Caco-2 (cell line): ENCODE measurements around the gene HBE1. TPM values are rescaled to one million over a fixed set of nuclear protein-coding genes. Genes with fewer than 3 reads are reported as not detected.

Source experiments
- BruUV-seq: library from RNA; stranded (reverse); fragments of 400-500 nt; replicated peaks from 2 replicates; lab custom pipeline; 2021; lab: Mats Ljungman, UMichigan
- CTCF ChIA-PET: fragments of 300-600 bp; sonication (Branson Sonifier 250); formaldehyde crosslinking; loops from one replicate; lab custom pipeline; 2022; ENCODE audit warnings: antibody characterized with exemption; lab: Charles Lee
- POLR2A ChIA-PET: fragments of 300-600 bp; sonication (Branson Sonifier 250); formaldehyde crosslinking; loops from one replicate; lab custom pipeline; 2022; ENCODE audit warnings: antibody characterized with exemption; lab: Charles Lee
- DNase-seq, 2 experiments: peaks; one replicate each; pipeline versions ENCODE4 v3.0.0 to v3.0.0-alpha.2; 2020 to 2022
- H3K27me3 ChIP-seq: replicated peaks from 2 replicates; pipeline ENCODE4 v1.6.0; 2011; ENCODE audit warnings: low read length; ENCODE audit not compliant: control insufficient read depth, insufficient read depth
- H3K36me3 ChIP-seq: 2 replicates; pipeline ENCODE4 v1.5.1; 2011; ENCODE audit warnings: low read length; ENCODE audit not compliant: control insufficient read depth, insufficient read depth
- H3K4me1 ChIP-seq: fragments of 250-450 bp; sonication (Bioruptor Pico); 2 replicates; pipeline ENCODE4 v1.5.1; 2020; ENCODE audit warnings: mild to moderate bottlenecking
- H3K4me3 ChIP-seq: 2 replicates; pipeline ENCODE4 v1.5.1; 2011; ENCODE audit warnings: low read depth, mild to moderate bottlenecking, control low read depth, low read length
- H3K9me3 ChIP-seq: fragments of 250-450 bp; sonication (Bioruptor Pico); 2 replicates; pipeline ENCODE4 v1.5.1; 2020; ENCODE audit warnings: mild to moderate bottlenecking, moderate library complexity
- H3K27ac Mint-ChIP-seq: one replicate; pipeline ENCODE4 v1.8.0; 2022; ENCODE audit warnings: mixed read lengths; ENCODE audit not compliant: unreplicated experiment
- H3K27me3 Mint-ChIP-seq: one replicate; pipeline ENCODE4 v1.8.0; 2022; ENCODE audit warnings: mixed read lengths; ENCODE audit not compliant: insufficient read depth, unreplicated experiment
- H3K36me3 Mint-ChIP-seq: one replicate; pipeline ENCODE4 v1.8.0; 2022; ENCODE audit warnings: mild to moderate bottlenecking, mixed read lengths; ENCODE audit not compliant: insufficient read depth, unreplicated experiment
- H3K4me1 Mint-ChIP-seq: one replicate; pipeline ENCODE4 v1.8.0; 2022; ENCODE audit warnings: low read depth, mixed read lengths; ENCODE audit not compliant: unreplicated experiment
- H3K4me3 Mint-ChIP-seq: one replicate; pipeline ENCODE4 v1.8.0; 2022; ENCODE audit warnings: mild to moderate bottlenecking, moderate library complexity, mixed read lengths; ENCODE audit not compliant: unreplicated experiment
- H3K9me3 Mint-ChIP-seq: one replicate; pipeline ENCODE4 v1.8.0; 2022; ENCODE audit warnings: mixed read lengths; ENCODE audit not compliant: unreplicated experiment
- CTCF ChIP-seq, 2 experiments: fragments of 200-600 bp in 1 of 2; IDR thresholded peaks; 1 replicate in 1 of 2; 2 replicates in 1 of 2; pipeline versions ENCODE4 v1.5.1 to v1.8.0; 2011 to 2022; ENCODE audit warnings: antibody characterized with exemption in 1 of 2, control low read depth in 1 of 2, inconsistent platforms in 1 of 2, low read depth in 1 of 2, low read length in 1 of 2, mild to moderate bottlenecking in 1 of 2, moderate library complexity in 1 of 2; ENCODE audit not compliant: insufficient read depth in 1 of 2, severe bottlenecking in 1 of 2, unreplicated experiment in 1 of 2
- intact Hi-C: fragments of 100-400 bp; cut with micrococcal nuclease; formaldehyde crosslinking; loops from one replicate; pipeline ENCODE4 v1.10.0; 2022; ENCODE audit not compliant: unreplicated experiment
- total RNA-seq: library from RNA; stranded (reverse); gene quantifications from 2 replicates; pipeline ENCODE4 v1.2.3, GENCODE V29; 2022

The HBE1 gene
- total RNA-seq, 1 experiment from 2014 or later: not detected

DNA sequence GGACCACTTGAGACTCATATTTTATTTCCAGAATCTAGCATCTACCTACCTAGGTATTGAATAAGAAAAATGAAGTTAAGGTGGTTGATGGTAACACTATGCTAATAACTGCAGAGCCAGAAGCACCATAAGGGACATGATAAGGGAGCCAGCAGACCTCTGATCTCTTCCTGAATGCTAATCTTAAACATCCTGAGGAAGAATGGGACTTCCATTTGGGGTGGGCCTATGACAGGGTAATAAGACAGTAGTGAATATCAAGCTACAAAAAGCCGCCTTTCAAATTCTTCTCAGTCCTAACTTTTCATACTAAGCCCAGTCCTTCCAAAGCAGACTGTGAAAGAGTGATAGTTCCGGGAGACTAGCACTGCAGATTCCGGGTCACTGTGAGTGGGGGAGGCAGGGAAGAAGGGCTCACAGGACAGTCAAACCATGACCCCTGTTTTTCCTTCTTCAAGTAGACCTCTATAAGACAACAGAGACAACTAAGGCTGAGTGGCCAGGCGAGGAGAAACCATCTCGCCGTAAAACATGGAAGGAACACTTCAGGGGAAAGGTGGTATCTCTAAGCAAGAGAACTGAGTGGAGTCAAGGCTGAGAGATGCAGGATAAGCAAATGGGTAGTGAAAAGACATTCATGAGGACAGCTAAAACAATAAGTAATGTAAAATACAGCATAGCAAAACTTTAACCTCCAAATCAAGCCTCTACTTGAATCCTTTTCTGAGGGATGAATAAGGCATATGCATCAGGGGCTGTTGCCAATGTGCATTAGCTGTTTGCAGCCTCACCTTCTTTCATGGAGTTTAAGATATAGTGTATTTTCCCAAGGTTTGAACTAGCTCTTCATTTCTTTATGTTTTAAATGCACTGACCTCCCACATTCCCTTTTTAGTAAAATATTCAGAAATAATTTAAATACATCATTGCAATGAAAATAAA is 44.9 kb downstream of the HBE1 start:
- no TSS peak for BruUV-seq
- POLR2A ChIA-PET: no interaction called here

DNA sequence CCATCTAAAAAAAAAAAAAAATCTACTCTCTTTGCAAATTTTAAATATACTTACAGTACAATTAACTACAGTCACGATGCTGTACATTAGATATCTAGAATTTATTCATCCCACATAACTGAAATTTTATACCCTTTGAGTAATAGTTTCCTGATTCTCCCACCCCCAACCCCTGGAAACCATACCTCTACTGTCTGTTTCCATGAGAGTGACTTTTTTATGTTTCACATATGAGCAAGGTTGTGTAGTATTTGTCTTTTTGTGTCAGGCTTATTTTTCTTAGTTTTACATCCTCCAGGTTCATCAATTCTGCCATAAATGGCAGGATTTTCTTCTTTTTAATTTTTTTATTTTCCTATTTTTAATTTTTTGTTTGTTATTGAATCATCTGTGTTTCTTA is 46.1 kb downstream of the HBE1 start:
- no peaks in the 10 kb centered on the region for H3K36me3 ChIP-seq
- no peaks in the 10 kb centered on the region for H3K4me1 Mint-ChIP-seq
- DNase-seq: no peak
- H3K27me3 ChIP-seq: no peaks in the 10 kb centered on the region
- CTCF ChIA-PET: no interaction called here
- H3K27ac Mint-ChIP-seq: no peak overlapping the region
- no peaks in the 10 kb centered on the region for H3K4me1 ChIP-seq
- no peaks in the 10 kb centered on the region for H3K36me3 Mint-ChIP-seq
- no peak overlapping the region for H3K4me3 ChIP-seq
- peaks cover 9% of the 10 kb centered on the region for H3K9me3 Mint-ChIP-seq
- POLR2A ChIA-PET: no interaction called here
- intact Hi-C loops: no loop called here
- H3K9me3 ChIP-seq: no peaks in the 10 kb centered on the region
- no peak for TF ChIP-seq CTCF (IDR thresholded peaks at IDR 0.05; ENCODE audit: insufficient read depth in 1 of 2, low read depth in 1 of 2, low read length in 1 of 2, severe bottlenecking in 1 of 2, unreplicated experiment in 1 of 2)
- peaks cover 3% of the 10 kb centered on the region for H3K27me3 Mint-ChIP-seq
- BruUV-seq: no TSS peak
- no peak overlapping the region for H3K4me3 Mint-ChIP-seq

More for the DNA sequence above, 44.9 kb downstream of the HBE1 start:
- Histone ChIP-seq H3K4me1 (no peaks in the 10 kb centered on the region), H3K36me3 (no peaks in the 10 kb centered on the region), H3K27me3 (no peaks in the 10 kb centered on the region), H3K9me3 (no peaks in the 10 kb centered on the region), H3K4me3 (no peak overlapping the region)
- no peaks in the 10 kb centered on the region for H3K36me3 Mint-ChIP-seq
- DNase-seq: no peak
- no peak for TF ChIP-seq CTCF (IDR thresholded peaks at IDR 0.05; ENCODE audit: insufficient read depth in 1 of 2, low read depth in 1 of 2, low read length in 1 of 2, severe bottlenecking in 1 of 2, unreplicated experiment in 1 of 2)
- H3K27me3 Mint-ChIP-seq: peaks cover 3% of the 10 kb centered on the region
- CTCF ChIA-PET: no interaction called here
- intact Hi-C loops: no loop called here
- no peak overlapping the region for H3K4me3 Mint-ChIP-seq
- no peaks in the 10 kb centered on the region for H3K4me1 Mint-ChIP-seq
- H3K9me3 Mint-ChIP-seq: peaks cover 9% of the 10 kb centered on the region
- H3K27ac Mint-ChIP-seq: no peak overlapping the region

DNA sequence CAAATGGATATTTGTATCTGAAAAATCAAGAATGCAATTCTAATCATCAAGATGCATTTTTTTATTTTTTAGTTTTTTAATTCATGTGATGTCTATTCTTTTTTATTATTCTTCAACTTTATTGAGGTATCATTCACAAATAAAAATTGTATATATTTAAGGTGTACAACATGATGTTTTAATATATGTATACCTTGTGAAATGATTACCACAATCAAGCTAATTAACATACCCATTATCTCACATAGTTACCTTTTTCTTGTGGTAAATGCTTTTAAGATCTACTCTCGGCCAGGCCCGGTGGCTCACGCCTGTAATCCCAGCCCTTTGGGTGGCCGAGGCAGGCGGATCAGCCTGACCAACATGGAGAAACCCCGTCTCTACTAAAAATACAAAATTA is 46.6 kb downstream of the HBE1 start:
- BruUV-seq: no TSS peak
- TF ChIP-seq CTCF (IDR thresholded peaks at IDR 0.05; ENCODE audit: insufficient read depth in 1 of 2, low read depth in 1 of 2, low read length in 1 of 2, severe bottlenecking in 1 of 2, unreplicated experiment in 1 of 2): no peak
- intact Hi-C loops: no loop called here
- Mint-ChIP-seq H3K36me3 (no peaks in the 10 kb centered on the region), H3K27ac (no peak overlapping the region), H3K4me1 (no peaks in the 10 kb centered on the region), H3K4me3 (no peak overlapping the region), H3K27me3 (peaks cover 3% of the 10 kb centered on the region), H3K9me3 (peaks cover 9% of the 10 kb centered on the region)
- no peak overlapping the region for H3K4me3 ChIP-seq
- no peaks in the 10 kb centered on the region for H3K9me3 ChIP-seq
- no peaks in the 10 kb centered on the region for H3K36me3 ChIP-seq
- no peak for DNase-seq
- ChIA-PET CTCF (no interaction called here), POLR2A (no interaction called here)
- no peaks in the 10 kb centered on the region for H3K27me3 ChIP-seq
- no peaks in the 10 kb centered on the region for H3K4me1 ChIP-seq

Other genes starting within 250 kb of the HBE1 start
- gene OR52J3, start 223.4 kb downstream of the HBE1 start, total RNA-seq: not detected in 2 replicates
- not detected in 2 replicates for gene OR52E2, start 210.3 kb downstream of the HBE1 start, total RNA-seq
- gene OR52E1, start 200.4 kb downstream of the HBE1 start, total RNA-seq: not detected in 2 replicates
- not detected in 2 replicates for gene OR52A5, start 131.6 kb downstream of the HBE1 start, total RNA-seq
- not detected in 2 replicates for gene OR52A1, start 115.2 kb downstream of the HBE1 start, total RNA-seq
- gene OR51V1, start 69.3 kb downstream of the HBE1 start, total RNA-seq: not detected in 2 replicates
- gene HBB, start 42.9 kb downstream of the HBE1 start, total RNA-seq: not detected in 2 replicates
- gene HBD, start 35.5 kb downstream of the HBE1 start, total RNA-seq: not detected in 2 replicates
- not detected in 2 replicates for gene HBG1, start 20.1 kb downstream of the HBE1 start, total RNA-seq
- gene HBG2, start 15.2 kb downstream of the HBE1 start, total RNA-seq: not detected in 2 replicates
- not detected in 2 replicates for gene OR51B4, start 32.0 kb upstream of the HBE1 start, total RNA-seq
- not detected in 2 replicates for gene OR51B2, start 54.4 kb upstream of the HBE1 start, total RNA-seq
- not detected in 2 replicates for gene OR51B5, start 73.6 kb upstream of the HBE1 start, total RNA-seq
- not detected in 2 replicates for gene OR51B6, start 81.6 kb upstream of the HBE1 start, total RNA-seq
- gene OR51M1, start 113.9 kb upstream of the HBE1 start, total RNA-seq: not detected in 2 replicates
- not detected in 2 replicates for gene OR51Q1, start 152.2 kb upstream of the HBE1 start, total RNA-seq
- gene OR51I1, start 171.6 kb upstream of the HBE1 start, total RNA-seq: not detected in 2 replicates
- gene OR51I2, start 179.4 kb upstream of the HBE1 start, total RNA-seq: not detected in 2 replicates
- gene OR52D1, start 218.7 kb upstream of the HBE1 start, total RNA-seq: not detected in 2 replicates
- gene UBQLN3, start 240.0 kb upstream of the HBE1 start, total RNA-seq: not detected in 2 replicates
- not detected in 2 replicates for gene UBQLNL, start 246.8 kb upstream of the HBE1 start, total RNA-seq